Lung (tissue), 16 donors: ENCODE data around the gene ERBB4. TPM values are rescaled to one million over a fixed set of nuclear protein-coding genes. Genes with fewer than 3 reads are reported as not detected.

ENCODE experiments used
- ATAC-seq: fragments of 200-7000 bp; cut with Tn5 transposase; one replicate; pipeline ENCODE4 v1.9.1; 2020; ENCODE audit warnings: moderate number of reproducible peaks; ENCODE audit not compliant: insufficient read depth, low FRiP score
- DNase-seq, 3 donors: peaks; one replicate each; pipeline ENCODE4 v3.0.0-alpha.2; 2013 to 2017
- H3K27ac ChIP-seq, 2 donors: one replicate each; pipeline ENCODE4 v1.5.1; 2013; ENCODE audit warnings: mild to moderate bottlenecking in 2 of 2, moderate library complexity in 2 of 2, control low read depth in 1 of 2, inconsistent platforms in 1 of 2, low read depth in 1 of 2, low read length in 1 of 2
- H3K27me3 ChIP-seq, 3 donors: one replicate each; pipeline ENCODE4 v1.5.1; 2013; ENCODE audit warnings: low read length in 2 of 3; ENCODE audit not compliant: control insufficient read depth in 3 of 3, insufficient read depth in 3 of 3
- H3K36me3 ChIP-seq, 4 donors: one replicate each; pipeline ENCODE4 v1.5.1; 2013; ENCODE audit warnings: low read length in 4 of 4, mild to moderate bottlenecking in 1 of 4, moderate library complexity in 1 of 4; ENCODE audit not compliant: control insufficient read depth in 4 of 4, insufficient read depth in 4 of 4
- H3K4me1 ChIP-seq, 5 donors: one replicate each; pipeline ENCODE4 v1.5.1; 2013; ENCODE audit warnings: low read length in 5 of 5, mild to moderate bottlenecking in 2 of 5, moderate library complexity in 1 of 5; ENCODE audit not compliant: control insufficient read depth in 5 of 5, insufficient read depth in 5 of 5
- H3K4me3 ChIP-seq: one replicate; pipeline ENCODE4 v1.5.1; 2013; ENCODE audit warnings: mild to moderate bottlenecking, control low read depth, moderate library complexity
- H3K9ac ChIP-seq, 2 donors: one replicate each; pipeline ENCODE4 v1.5.1; 2013; ENCODE audit warnings: low read length in 2 of 2, control low read depth in 1 of 2; ENCODE audit not compliant: insufficient read depth in 1 of 2
- H3K9me3 ChIP-seq, 4 donors: one replicate each; pipeline ENCODE4 v1.5.1; 2013; ENCODE audit warnings: low read length in 3 of 4, mild to moderate bottlenecking in 1 of 4, moderate library complexity in 1 of 4; ENCODE audit not compliant: control insufficient read depth in 4 of 4, insufficient read depth in 3 of 4
- WGBS, 2 donors: extraction: QIAGEN DNeasy Blood & Tissue Kit; methylation state at CpG; one replicate each; pipeline ENCODE4 v1.1.7; 2013; 5-methylcytosine and 5-hydroxymethylcytosine counted together
- long read RNA-seq, 5 donors: transcript quantifications; one replicate each; lab custom pipeline, GENCODE V29; 2026
- polyA plus RNA-seq, 2 donors: library from polyadenylated mRNA; stranded (reverse); fragments of 200-250 nt; gene quantifications; one replicate each; pipeline ENCODE4 v1.2.1, GENCODE V29; 2013
- total RNA-seq, 2 donors: library from RNA; depleted of rRNA in 1 of 2; stranded (reverse); fragments of >200 nt in 1 of 2; gene quantifications; one replicate each; pipeline ENCODE4 v1.2.1, GENCODE V29; 2014 to 2021
- TF ChIP-seq, protein P1 (sequence below): IDR thresholded peaks from 2 replicates; pipeline ENCODE4 v1.5.1; 2012; ENCODE audit warnings: mild to moderate bottlenecking; ENCODE audit errors: control extremely low read depth, extremely low read depth
- donor health status: control.
- donor health status: control.
- donor health status: Bipolar disorder and iron deficiency.
- donor health status: healthy.
- donor health status: DM: yes; HTN: yes; CAD: no.

The ERBB4 gene
- total RNA-seq (10 to 100 TPM in 1 of 2 donors, 1 to 10 TPM in 1; 9.4 to 16.8 TPM), polyA plus RNA-seq (1 to 10 TPM in 1 of 2 donors, under 1 TPM in 1; 0.41 to 1.1 TPM)
- long read RNA-seq, donor 1, result 0 reads
- long read RNA-seq, donor 2, result 0 reads
- long read RNA-seq, donor 3, result 0 reads
- long read RNA-seq, donor 4, result 0 reads
- long read RNA-seq, donor 5, result 0 reads

- peak; percentile 6 to 40 (median 20) for DNase-seq
- no peak within 1 kb of the TSS for H3K9ac ChIP-seq
These were observed at the start of gene ERBB4 for GRCh38 chr2:212538305-212539071. TSS of gene ERBB4 (minus strand) at chr2:212538802. CDS start at chr2:212538530, 272 bp downstream.

GRCh38 chr2:212580117-212580516 lies 41.5 kb upstream of the ERBB4 start:
- no peaks in the 10 kb centered on the region for H3K27me3 ChIP-seq
- WGBS, 2 donors, result 75 to 87% methylated on average over 2 of the region's 2 CpGs
- H3K9me3 ChIP-seq, result no peaks in the 10 kb centered on the region
- TF ChIP-seq, protein P1, sequence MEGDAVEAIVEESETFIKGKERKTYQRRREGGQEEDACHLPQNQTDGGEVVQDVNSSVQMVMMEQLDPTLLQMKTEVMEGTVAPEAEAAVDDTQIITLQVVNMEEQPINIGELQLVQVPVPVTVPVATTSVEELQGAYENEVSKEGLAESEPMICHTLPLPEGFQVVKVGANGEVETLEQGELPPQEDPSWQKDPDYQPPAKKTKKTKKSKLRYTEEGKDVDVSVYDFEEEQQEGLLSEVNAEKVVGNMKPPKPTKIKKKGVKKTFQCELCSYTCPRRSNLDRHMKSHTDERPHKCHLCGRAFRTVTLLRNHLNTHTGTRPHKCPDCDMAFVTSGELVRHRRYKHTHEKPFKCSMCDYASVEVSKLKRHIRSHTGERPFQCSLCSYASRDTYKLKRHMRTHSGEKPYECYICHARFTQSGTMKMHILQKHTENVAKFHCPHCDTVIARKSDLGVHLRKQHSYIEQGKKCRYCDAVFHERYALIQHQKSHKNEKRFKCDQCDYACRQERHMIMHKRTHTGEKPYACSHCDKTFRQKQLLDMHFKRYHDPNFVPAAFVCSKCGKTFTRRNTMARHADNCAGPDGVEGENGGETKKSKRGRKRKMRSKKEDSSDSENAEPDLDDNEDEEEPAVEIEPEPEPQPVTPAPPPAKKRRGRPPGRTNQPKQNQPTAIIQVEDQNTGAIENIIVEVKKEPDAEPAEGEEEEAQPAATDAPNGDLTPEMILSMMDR, result no peak
- peaks cover 0 to 5% (median 0%) of the 10 kb centered on the region in 5 donors for H3K4me1 ChIP-seq
- DNase-seq (no peak), ATAC-seq (no peak)
- H3K36me3 ChIP-seq, result no peaks in the 10 kb centered on the region
- H3K27ac ChIP-seq, result no peak overlapping the region
- no peak overlapping the region for H3K9ac ChIP-seq
- H3K4me3 ChIP-seq, result no peak overlapping the region

More at GRCh38 chr2:212538305-212539071, at the start of gene ERBB4:
- no peaks in the 10 kb centered on the region for H3K36me3 ChIP-seq
- peaks cover 0 to 24% (median 0%) of the 10 kb centered on the region in 5 donors for H3K4me1 ChIP-seq
- H3K9me3 ChIP-seq, result no peaks in the 10 kb centered on the region
- H3K27ac ChIP-seq, result peak within 1 kb of the TSS; percentile 39 to 62
- 1% methylated on average over 69 of the region's 69 CpGs for WGBS, 2 donors
- peak; percentile 21 for ATAC-seq
- TF ChIP-seq, protein P1, result no peak
- H3K4me3 ChIP-seq, result peak within 1 kb of the TSS; percentile 56
- H3K27me3 ChIP-seq, result peaks cover 0 to 55% (median 34%) of the 10 kb centered on the region in 3 donors

- 80 to 85% methylated on average over 4 of the region's 4 CpGs for WGBS, 2 donors
- Histone ChIP-seq H3K27me3 (no peaks in the 10 kb centered on the region), H3K4me1 (no peaks in the 10 kb centered on the region), H3K9ac (no peak overlapping the region), H3K36me3 (no peaks in the 10 kb centered on the region), H3K27ac (no peak overlapping the region), H3K9me3 (no peaks in the 10 kb centered on the region), H3K4me3 (no peak overlapping the region)
- DNase-seq (no peak), ATAC-seq (no peak)
- TF ChIP-seq, protein P1, result no peak
These were observed 17.7 kb upstream of the ERBB4 start for GRCh38 chr2:212556296-212556695.
